ENCODE data around the gene FBN3.
"Not testable (repeated sequence)": the region's sequence is repeated elsewhere in the genome, so short reads cannot be mapped to it uniquely, and the experiment has no call there.

FBN3 gene

GRCh38 chr19:8167985-8168384, 18.6 kb upstream of the FBN3 start:
- Histone ChIP-seq H3K27ac (ENCODE audit: low read depth, low read length, poor library complexity, severe bottlenecking) (no peak overlapping the region), H3K79me2 (ENCODE audit: insufficient read depth, low read length) (no peaks in the 10 kb centered on the region), H3K36me3 (ENCODE audit: insufficient read depth, low read length) (no peaks in the 10 kb centered on the region), H3K9me2 (ENCODE audit: low read depth, low read length) (no peaks in the 10 kb centered on the region), H4K20me1 (ENCODE audit: insufficient read depth, low read length) (no peaks in the 10 kb centered on the region), H3K9ac (ENCODE audit: low read length) (no peak overlapping the region), H3K9me3 (ENCODE audit: low read length) (no peaks in the 10 kb centered on the region), H3K4me2 (ENCODE audit: low read length) (no peak overlapping the region), H3K4me3 (ENCODE audit: low read depth, low read length, poor library complexity, severe bottlenecking) (no peak overlapping the region), H2AFZ (ENCODE audit: low read length) (no peak overlapping the region), H3K27me3 (ENCODE audit: insufficient read depth, low read length) (no peaks in the 10 kb centered on the region), H3F3A (ENCODE audit: insufficient read depth, low read length) (no peaks in the 10 kb centered on the region), H3K4me1 (ENCODE audit: insufficient read depth, low read length, severe bottlenecking) (no peaks in the 10 kb centered on the region)
- TF ChIP-seq EZH2 (IDR thresholded peaks at IDR 0.05; ENCODE audit: borderline replicate concordance, low read length) (no peak), CTCF (IDR thresholded peaks at IDR 0.05; ENCODE audit: low read length) (no peak)

DNA sequence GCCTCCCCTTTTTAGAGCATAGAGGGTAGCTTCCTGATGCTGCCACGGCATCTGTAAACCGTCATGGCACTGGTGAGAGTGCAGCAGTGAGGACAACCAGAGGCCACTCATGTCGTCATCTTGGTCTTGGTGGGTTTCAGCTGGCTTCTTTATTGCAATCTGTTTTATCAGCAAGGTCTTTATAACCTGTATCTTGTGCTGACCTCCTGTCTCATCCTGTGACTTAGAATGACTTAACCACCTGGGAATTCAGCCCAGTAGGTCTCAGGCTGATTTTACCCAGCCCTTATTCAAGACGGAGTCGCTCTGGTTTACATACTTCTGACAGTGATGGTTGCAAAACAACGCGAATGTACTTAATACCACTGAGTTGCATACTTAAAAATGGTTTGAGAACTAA, 14.4 kb upstream of the FBN3 start:
- Histone ChIP-seq H3F3A (ENCODE audit: insufficient read depth, low read length) (no peaks in the 10 kb centered on the region), H3K27me3 (ENCODE audit: insufficient read depth, low read length) (no peaks in the 10 kb centered on the region), H3K4me3 (ENCODE audit: low read depth, low read length, poor library complexity, severe bottlenecking) (no peak overlapping the region), H3K27ac (ENCODE audit: low read depth, low read length, poor library complexity, severe bottlenecking) (no peak overlapping the region), H2AFZ (ENCODE audit: low read length) (no peak overlapping the region), H4K20me1 (ENCODE audit: insufficient read depth, low read length) (no peaks in the 10 kb centered on the region), H3K9ac (ENCODE audit: low read length) (no peak overlapping the region), H3K79me2 (ENCODE audit: insufficient read depth, low read length) (no peaks in the 10 kb centered on the region), H3K4me1 (ENCODE audit: insufficient read depth, low read length, severe bottlenecking) (peaks cover 8% of the 10 kb centered on the region), H3K9me2 (ENCODE audit: low read depth, low read length) (no peaks in the 10 kb centered on the region), H3K36me3 (ENCODE audit: insufficient read depth, low read length) (no peaks in the 10 kb centered on the region; the same call in 1 of the 2 replicates), H3K9me3 (ENCODE audit: low read length) (no peaks in the 10 kb centered on the region), H3K4me2 (ENCODE audit: low read length) (no peak overlapping the region)
- TF ChIP-seq CTCF (IDR thresholded peaks at IDR 0.05; ENCODE audit: low read length): no peak
- no peak for TF ChIP-seq EZH2 (IDR thresholded peaks at IDR 0.05; ENCODE audit: borderline replicate concordance, low read length)

- Histone ChIP-seq H3K36me3 (ENCODE audit: insufficient read depth, low read length) (no peaks in the 10 kb centered on the region; the same call in 1 of the 2 replicates), H3K27me3 (ENCODE audit: insufficient read depth, low read length) (no peaks in the 10 kb centered on the region), H3K79me2 (ENCODE audit: insufficient read depth, low read length) (no peaks in the 10 kb centered on the region), H3K4me3 (ENCODE audit: low read depth, low read length, poor library complexity, severe bottlenecking) (no peak overlapping the region), H3K27ac (ENCODE audit: low read depth, low read length, poor library complexity, severe bottlenecking) (peak overlapping the region; percentile 60), H3K4me2 (ENCODE audit: low read length) (peak overlapping the region; percentile 14; the same call in 1 of the 2 replicates), H3K9me3 (ENCODE audit: low read length) (no peaks in the 10 kb centered on the region), H2AFZ (ENCODE audit: low read length) (no peak overlapping the region), H3K9me2 (ENCODE audit: low read depth, low read length) (no peaks in the 10 kb centered on the region), H3K4me1 (ENCODE audit: insufficient read depth, low read length, severe bottlenecking) (peaks cover 8% of the 10 kb centered on the region), H4K20me1 (ENCODE audit: insufficient read depth, low read length) (no peaks in the 10 kb centered on the region), H3F3A (ENCODE audit: insufficient read depth, low read length) (no peaks in the 10 kb centered on the region), H3K9ac (ENCODE audit: low read length) (no peak overlapping the region)
- no peak for TF ChIP-seq CTCF (IDR thresholded peaks at IDR 0.05; ENCODE audit: low read length)
- no peak for TF ChIP-seq EZH2 (IDR thresholded peaks at IDR 0.05; ENCODE audit: borderline replicate concordance, low read length)
These were observed 11.8 kb upstream of the FBN3 start for GRCh38 chr19:8161135-8161646.

DNA sequence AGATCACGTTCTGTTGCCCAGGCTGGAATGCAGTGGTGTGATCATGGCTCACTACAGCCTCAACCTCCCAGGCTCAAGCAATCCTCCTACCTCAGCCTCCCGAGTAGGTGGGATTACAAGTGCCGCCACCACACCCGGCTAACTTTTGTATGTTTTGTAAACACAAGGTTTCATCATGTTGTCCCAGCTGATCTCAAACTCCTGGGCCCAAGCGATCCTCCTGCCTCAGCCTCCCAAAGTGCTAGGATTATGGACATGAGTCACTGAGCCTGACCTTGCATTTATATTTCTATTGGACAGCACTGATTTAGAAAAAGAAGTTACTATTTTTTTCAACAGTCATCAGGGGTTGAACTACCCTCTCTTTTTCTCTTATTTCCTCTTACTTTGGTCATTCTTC, 9.9 kb upstream of the FBN3 start:
- not testable (repeated sequence) for H3K4me2 ChIP-seq (ENCODE audit: low read length); H3K9me2 ChIP-seq (ENCODE audit: low read depth, low read length)

More for the DNA sequence above, 9.9 kb upstream of the FBN3 start:
- not testable (repeated sequence) for H3K4me1 ChIP-seq (ENCODE audit: insufficient read depth, low read length, severe bottlenecking); H3K27me3 ChIP-seq (ENCODE audit: insufficient read depth, low read length); H3K27ac ChIP-seq (ENCODE audit: low read depth, low read length, poor library complexity, severe bottlenecking); H3K79me2 ChIP-seq (ENCODE audit: insufficient read depth, low read length); H3K4me3 ChIP-seq (ENCODE audit: low read depth, low read length, poor library complexity, severe bottlenecking); H4K20me1 ChIP-seq (ENCODE audit: insufficient read depth, low read length); H3K9ac ChIP-seq (ENCODE audit: low read length); H3K9me3 ChIP-seq (ENCODE audit: low read length); H3F3A ChIP-seq (ENCODE audit: insufficient read depth, low read length); H2AFZ ChIP-seq (ENCODE audit: low read length); H3K36me3 ChIP-seq (ENCODE audit: insufficient read depth, low read length)

Data from OCI-LY1 (cell line).